Activated CD8-positive, alpha-beta memory T cell treated with anti-CD3 and anti-CD28 coated beads, Interleukin-2, amount 50 U/mL, for 48 hours (primary cell): Measurements from ENCODE around the gene SFXN4.
A peak's percentile ranks its signal among the peaks of the same experiment; 100 is the strongest.
"Not testable (repeated sequence)": the region's sequence is repeated elsewhere in the genome, so short reads cannot be mapped to it uniquely, and the experiment has no call there.

Experiments
- DNase-seq: peaks from one replicate; pipeline ENCODE4 v3.0.0-alpha.2; 2020

SFXN4 gene

GRCh38 chr10:119190353-119190752, 24.8 kb upstream of the SFXN4 start:
- DNase-seq: no peak

GRCh38 chr10:119189811-119190282, 24.3 kb upstream of the SFXN4 start:
- no peak for DNase-seq

GRCh38 chr10:119183664-119184412, 18.3 kb upstream of the SFXN4 start:
- no peak for DNase-seq

GRCh38 chr10:119180850-119181400, 15.4 kb upstream of the SFXN4 start:
- not testable (repeated sequence) for DNase-seq

- DNase-seq: peak; percentile 96
Observed at GRCh38 chr10:119178372-119179119, 13.0 kb upstream of the SFXN4 start, which contains the start of gene PRDX3. Gene PRDX3 (minus strand): TSS chr10:119178812. CDS start chr10:119178790, 22 bp downstream.

GRCh38 chr10:119177708-119178371, 12.3 kb upstream of the SFXN4 start:
- DNase-seq: peak; percentile 76

- no peak for DNase-seq
Observed at GRCh38 chr10:119176166-119176565, 10.7 kb upstream of the SFXN4 start.

GRCh38 chr10:119174109-119174508, 8.6 kb upstream of the SFXN4 start:
- DNase-seq: no peak

GRCh38 chr10:119167041-119167440, 1.5 kb upstream of the SFXN4 start:
- no peak for DNase-seq

GRCh38 chr10:119166564-119166963, 1.1 kb upstream of the SFXN4 start:
- DNase-seq: no peak

- DNase-seq: no peak
Observed at GRCh38 chr10:119166118-119166500, 595 bp upstream of the SFXN4 start.

- DNase-seq: no peak
Observed at GRCh38 chr10:119162452-119163092, 2.9 kb downstream of the SFXN4 start.

GRCh38 chr10:119161680-119162451, 3.6 kb downstream of the SFXN4 start:
- DNase-seq: no peak

GRCh38 chr10:119159332-119159731, 6.2 kb downstream of the SFXN4 start:
- DNase-seq: no peak

- no peak for DNase-seq
Observed at GRCh38 chr10:119153661-119154060, 11.9 kb downstream of the SFXN4 start.

GRCh38 chr10:119153041-119153440, 12.5 kb downstream of the SFXN4 start:
- no peak for DNase-seq

- not testable (repeated sequence) for DNase-seq
Observed at GRCh38 chr10:119151601-119152000, 13.9 kb downstream of the SFXN4 start.

GRCh38 chr10:119149729-119150128, 15.8 kb downstream of the SFXN4 start:
- DNase-seq: no peak

- no peak for DNase-seq
Observed at GRCh38 chr10:119149157-119149556, 16.4 kb downstream of the SFXN4 start.

- DNase-seq: no peak
Observed at GRCh38 chr10:119143657-119144056, 21.9 kb downstream of the SFXN4 start.

GRCh38 chr10:119140603-119141245, 24.8 kb downstream of the SFXN4 start:
- DNase-seq: no peak
